ENCODE measurements around the gene SUGCT. TPM values are rescaled to one million over a fixed set of nuclear protein-coding genes. Genes with fewer than 3 reads are reported as not detected.

Gene SUGCT
- total RNA-seq, 1 donor from 2014 or later = 11.9 TPM

GRCh38 chr7:40571796-40572195, 437.0 kb downstream of the SUGCT start:
- DNase-seq (ENCODE audit: extremely low spot score, unreplicated experiment) = no peak
- no peaks in the 10 kb centered on the region for H3K9me3 Mint-ChIP-seq (ENCODE audit: unreplicated experiment)
- no peaks in the 10 kb centered on the region for H3K27me3 Mint-ChIP-seq (ENCODE audit: unreplicated experiment)
- H3K4me3 Mint-ChIP-seq (ENCODE audit: unreplicated experiment) = no peak overlapping the region
- peak overlapping the region; percentile 60 for H3K27ac Mint-ChIP-seq (ENCODE audit: unreplicated experiment)
- H3K4me1 Mint-ChIP-seq (ENCODE audit: unreplicated experiment) = peaks cover 47% of the 10 kb centered on the region
- TF ChIP-seq, protein P1, sequence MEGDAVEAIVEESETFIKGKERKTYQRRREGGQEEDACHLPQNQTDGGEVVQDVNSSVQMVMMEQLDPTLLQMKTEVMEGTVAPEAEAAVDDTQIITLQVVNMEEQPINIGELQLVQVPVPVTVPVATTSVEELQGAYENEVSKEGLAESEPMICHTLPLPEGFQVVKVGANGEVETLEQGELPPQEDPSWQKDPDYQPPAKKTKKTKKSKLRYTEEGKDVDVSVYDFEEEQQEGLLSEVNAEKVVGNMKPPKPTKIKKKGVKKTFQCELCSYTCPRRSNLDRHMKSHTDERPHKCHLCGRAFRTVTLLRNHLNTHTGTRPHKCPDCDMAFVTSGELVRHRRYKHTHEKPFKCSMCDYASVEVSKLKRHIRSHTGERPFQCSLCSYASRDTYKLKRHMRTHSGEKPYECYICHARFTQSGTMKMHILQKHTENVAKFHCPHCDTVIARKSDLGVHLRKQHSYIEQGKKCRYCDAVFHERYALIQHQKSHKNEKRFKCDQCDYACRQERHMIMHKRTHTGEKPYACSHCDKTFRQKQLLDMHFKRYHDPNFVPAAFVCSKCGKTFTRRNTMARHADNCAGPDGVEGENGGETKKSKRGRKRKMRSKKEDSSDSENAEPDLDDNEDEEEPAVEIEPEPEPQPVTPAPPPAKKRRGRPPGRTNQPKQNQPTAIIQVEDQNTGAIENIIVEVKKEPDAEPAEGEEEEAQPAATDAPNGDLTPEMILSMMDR (IDR thresholded peaks at IDR 0.05) = no peak
- peaks cover 8% of the 10 kb centered on the region for H3K36me3 Mint-ChIP-seq (ENCODE audit: unreplicated experiment)

DNA sequence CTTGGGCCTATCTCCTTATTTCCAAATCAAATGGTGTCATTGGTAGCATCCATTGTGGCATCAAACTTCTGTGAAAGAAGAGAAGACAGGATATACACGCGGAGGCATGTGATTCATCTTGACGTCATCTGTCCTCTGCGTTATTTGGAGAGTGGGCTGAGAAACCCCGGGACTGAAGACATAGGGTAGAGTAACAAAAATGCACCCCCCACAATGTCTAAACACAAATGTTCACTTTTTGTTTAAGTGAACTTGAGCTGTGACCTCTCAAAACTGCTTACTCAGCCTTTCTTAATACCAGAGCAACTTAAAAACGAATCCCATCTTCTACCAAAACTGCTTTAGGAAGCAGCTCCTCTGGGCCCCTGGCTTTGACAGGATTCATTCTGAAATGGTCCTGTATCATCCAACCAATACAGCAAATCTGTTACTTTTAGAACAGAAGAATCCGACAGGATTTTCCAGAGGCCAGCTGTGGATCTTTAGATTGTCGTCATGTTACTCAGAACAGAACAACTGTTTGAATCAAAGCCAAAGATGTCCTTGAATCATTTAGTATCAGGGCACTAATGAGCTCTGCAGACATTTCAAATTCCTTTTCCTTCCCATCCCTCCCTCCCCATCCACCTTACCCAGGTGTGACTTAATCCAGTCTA, 438.1 kb downstream of the SUGCT start:
- no peak for DNase-seq (ENCODE audit: extremely low spot score, unreplicated experiment)
- Mint-ChIP-seq H3K27me3 (ENCODE audit: unreplicated experiment) (no peaks in the 10 kb centered on the region), H3K4me1 (ENCODE audit: unreplicated experiment) (peaks cover 47% of the 10 kb centered on the region), H3K4me3 (ENCODE audit: unreplicated experiment) (no peak overlapping the region), H3K36me3 (ENCODE audit: unreplicated experiment) (peaks cover 2% of the 10 kb centered on the region), H3K9me3 (ENCODE audit: unreplicated experiment) (peaks cover 8% of the 10 kb centered on the region), H3K27ac (ENCODE audit: unreplicated experiment) (peak overlapping the region; percentile 47)
- TF ChIP-seq, protein P1 (IDR thresholded peaks at IDR 0.05) = no peak

DNA sequence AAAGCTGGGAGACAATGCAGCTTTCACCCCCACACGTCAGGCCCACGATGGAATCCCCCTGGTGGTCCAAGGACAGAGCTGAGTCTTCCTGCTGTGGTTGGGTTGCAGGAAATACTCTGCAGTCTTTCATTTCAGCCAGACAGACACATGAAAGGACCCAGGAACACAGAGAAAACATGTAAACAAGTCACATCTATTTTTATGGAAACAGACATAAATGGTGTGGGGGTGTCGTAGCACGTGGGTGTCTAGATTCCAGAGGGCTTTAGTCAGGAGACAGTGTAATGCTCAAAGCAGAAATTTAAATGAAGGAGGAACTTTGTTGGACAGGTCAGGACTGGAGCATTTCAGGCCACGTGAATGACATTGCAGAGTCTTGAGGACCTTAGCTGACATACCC, 444.6 kb downstream of the SUGCT start:
- DNase-seq (ENCODE audit: extremely low spot score, unreplicated experiment) = no peak
- Mint-ChIP-seq H3K27me3 (ENCODE audit: unreplicated experiment) (no peaks in the 10 kb centered on the region), H3K36me3 (ENCODE audit: unreplicated experiment) (no peaks in the 10 kb centered on the region), H3K9me3 (ENCODE audit: unreplicated experiment) (peaks cover 13% of the 10 kb centered on the region), H3K4me1 (ENCODE audit: unreplicated experiment) (peaks cover 9% of the 10 kb centered on the region), H3K4me3 (ENCODE audit: unreplicated experiment) (no peak overlapping the region), H3K27ac (ENCODE audit: unreplicated experiment) (no peak overlapping the region)
- TF ChIP-seq, protein P1 (IDR thresholded peaks at IDR 0.05) = no peak

DNA sequence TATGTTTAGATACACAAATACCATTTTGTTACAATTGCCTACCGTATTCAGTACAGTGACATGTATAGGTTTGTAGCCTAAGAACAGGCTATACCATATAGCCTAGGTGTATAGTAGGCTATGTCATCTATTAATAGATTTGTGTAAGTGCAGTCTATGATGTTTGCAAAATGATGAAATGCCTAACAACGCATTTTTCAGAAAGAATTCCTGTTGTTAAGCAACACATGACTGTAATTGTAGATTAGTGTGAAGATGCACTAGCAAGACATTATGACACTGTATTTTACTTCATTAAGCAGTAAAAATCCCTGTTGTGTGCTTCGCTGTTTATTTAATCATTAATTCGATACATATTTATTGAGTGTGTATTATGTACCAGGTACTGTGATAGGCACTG, 446.0 kb downstream of the SUGCT start:
- TF ChIP-seq, protein P1 (IDR thresholded peaks at IDR 0.05) = no peak
- Mint-ChIP-seq H3K9me3 (ENCODE audit: unreplicated experiment) (peaks cover 13% of the 10 kb centered on the region), H3K27ac (ENCODE audit: unreplicated experiment) (no peak overlapping the region)

DNA sequence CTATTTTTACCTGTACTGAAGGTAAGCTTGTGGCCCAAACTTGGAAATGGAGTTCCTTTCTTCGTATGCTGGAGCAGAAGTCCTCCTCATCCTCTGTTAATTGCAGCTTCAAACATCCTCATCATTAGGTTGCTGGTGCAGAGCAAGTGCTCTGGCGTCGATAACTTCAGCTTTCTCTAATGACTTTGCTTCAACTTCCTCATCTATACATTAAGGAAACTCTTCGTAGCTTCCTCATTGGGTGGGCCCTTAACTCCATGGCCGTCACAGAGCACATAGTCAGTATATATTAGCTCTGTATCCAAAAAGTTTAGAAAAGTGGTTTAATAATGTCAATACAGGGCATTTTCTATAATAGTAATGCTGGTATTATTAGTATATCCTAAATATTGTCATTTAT, 447.7 kb downstream of the SUGCT start:
- Mint-ChIP-seq H3K27me3 (ENCODE audit: unreplicated experiment) (no peaks in the 10 kb centered on the region), H3K4me1 (ENCODE audit: unreplicated experiment) (peaks cover 24% of the 10 kb centered on the region), H3K4me3 (ENCODE audit: unreplicated experiment) (no peak overlapping the region), H3K9me3 (ENCODE audit: unreplicated experiment) (peaks cover 6% of the 10 kb centered on the region), H3K36me3 (ENCODE audit: unreplicated experiment) (no peaks in the 10 kb centered on the region), H3K27ac (ENCODE audit: unreplicated experiment) (no peak overlapping the region)
- no peak for DNase-seq (ENCODE audit: extremely low spot score, unreplicated experiment)
- TF ChIP-seq, protein P1 (IDR thresholded peaks at IDR 0.05) = no peak

More for the DNA sequence above, 446.0 kb downstream of the SUGCT start:
- H3K27me3 Mint-ChIP-seq (ENCODE audit: unreplicated experiment) = no peaks in the 10 kb centered on the region
- H3K4me1 Mint-ChIP-seq (ENCODE audit: unreplicated experiment) = peaks cover 19% of the 10 kb centered on the region
- H3K36me3 Mint-ChIP-seq (ENCODE audit: unreplicated experiment) = no peaks in the 10 kb centered on the region
- DNase-seq (ENCODE audit: extremely low spot score, unreplicated experiment) = no peak
- no peak overlapping the region for H3K4me3 Mint-ChIP-seq (ENCODE audit: unreplicated experiment)

Measured in osteocyte (in vitro differentiated cells).